ENCODE results near the gene RNF38.

GRCh38 chr9:36436909-36437308 is 36.8 kb upstream of the RNF38 start:
- TF ChIP-seq POLR2A (IDR thresholded peaks at IDR 0.05): no peak
- no peak for TF ChIP-seq CTCF (IDR thresholded peaks at IDR 0.05)
